GM12801 (cell line): ENCODE measurements around the gene PHOSPHO2.

Experiments
- TF ChIP-seq, protein P1 (sequence below): IDR thresholded peaks from one replicate; pipeline ENCODE4 v1.5.1; 2011; ENCODE audit warnings: control low read depth; ENCODE audit not compliant: insufficient read length; ENCODE audit errors: extremely low read depth

Gene PHOSPHO2

DNA sequence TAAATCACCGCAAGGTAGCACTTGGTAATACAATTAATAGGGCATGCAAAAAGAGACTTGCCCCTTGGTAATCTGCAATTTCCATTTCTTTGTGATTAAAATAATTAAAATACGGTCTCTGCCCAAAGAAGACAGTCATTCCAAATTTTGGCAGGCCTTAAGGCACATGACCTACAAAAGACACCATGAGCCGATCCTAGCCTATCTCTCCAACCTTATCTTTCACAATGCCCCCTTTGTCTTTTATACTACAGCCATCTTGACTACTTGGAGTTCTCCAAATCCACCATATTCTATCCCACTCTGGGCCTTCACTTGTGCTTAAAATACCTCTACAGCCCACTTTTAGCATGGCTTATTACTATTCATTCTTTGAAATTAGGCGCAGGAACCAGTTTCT, 23.3 kb upstream of the PHOSPHO2 start:
- TF ChIP-seq, protein P1, sequence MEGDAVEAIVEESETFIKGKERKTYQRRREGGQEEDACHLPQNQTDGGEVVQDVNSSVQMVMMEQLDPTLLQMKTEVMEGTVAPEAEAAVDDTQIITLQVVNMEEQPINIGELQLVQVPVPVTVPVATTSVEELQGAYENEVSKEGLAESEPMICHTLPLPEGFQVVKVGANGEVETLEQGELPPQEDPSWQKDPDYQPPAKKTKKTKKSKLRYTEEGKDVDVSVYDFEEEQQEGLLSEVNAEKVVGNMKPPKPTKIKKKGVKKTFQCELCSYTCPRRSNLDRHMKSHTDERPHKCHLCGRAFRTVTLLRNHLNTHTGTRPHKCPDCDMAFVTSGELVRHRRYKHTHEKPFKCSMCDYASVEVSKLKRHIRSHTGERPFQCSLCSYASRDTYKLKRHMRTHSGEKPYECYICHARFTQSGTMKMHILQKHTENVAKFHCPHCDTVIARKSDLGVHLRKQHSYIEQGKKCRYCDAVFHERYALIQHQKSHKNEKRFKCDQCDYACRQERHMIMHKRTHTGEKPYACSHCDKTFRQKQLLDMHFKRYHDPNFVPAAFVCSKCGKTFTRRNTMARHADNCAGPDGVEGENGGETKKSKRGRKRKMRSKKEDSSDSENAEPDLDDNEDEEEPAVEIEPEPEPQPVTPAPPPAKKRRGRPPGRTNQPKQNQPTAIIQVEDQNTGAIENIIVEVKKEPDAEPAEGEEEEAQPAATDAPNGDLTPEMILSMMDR, result no peak

DNA sequence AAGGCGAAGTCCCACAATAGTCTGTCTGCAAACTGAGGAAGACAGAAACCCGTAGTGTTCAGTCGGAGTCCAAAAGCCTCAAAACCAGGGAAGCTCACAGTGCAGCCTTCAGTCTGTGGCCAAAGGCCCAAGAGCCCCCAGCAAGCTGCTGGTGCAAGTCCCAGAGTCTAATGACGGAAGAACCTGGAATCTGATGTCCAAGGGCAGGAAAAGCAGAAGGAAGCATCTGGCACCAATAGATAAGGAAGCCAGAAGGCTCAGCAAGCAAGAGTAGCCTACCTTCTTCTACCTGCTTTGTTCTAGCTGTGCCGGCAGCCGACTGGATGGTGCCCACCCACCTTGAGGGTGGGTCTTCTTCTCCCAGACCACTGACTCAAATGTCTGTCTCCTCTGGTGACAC, 21.9 kb upstream of the PHOSPHO2 start:
- TF ChIP-seq, protein P1, result no peak

DNA sequence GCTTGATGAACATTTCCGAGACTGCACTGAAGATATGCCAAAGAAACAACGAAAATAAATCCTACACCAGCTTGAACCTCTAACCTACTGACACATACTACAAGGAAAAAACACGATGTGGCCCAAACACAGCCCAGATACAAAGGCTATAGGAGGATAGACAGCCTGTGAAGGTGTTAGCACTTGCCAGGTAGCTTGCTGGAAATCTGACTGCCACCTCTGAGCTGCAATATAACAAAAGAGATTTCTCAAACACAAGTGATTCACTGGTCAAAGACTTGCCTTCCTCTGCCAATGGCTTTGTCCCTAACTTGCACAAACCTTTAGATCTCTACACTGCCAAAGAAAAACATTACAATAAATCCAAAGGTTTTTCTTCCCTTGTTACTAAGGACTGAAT, 21.2 kb upstream of the PHOSPHO2 start:
- TF ChIP-seq, protein P1, result no peak

DNA sequence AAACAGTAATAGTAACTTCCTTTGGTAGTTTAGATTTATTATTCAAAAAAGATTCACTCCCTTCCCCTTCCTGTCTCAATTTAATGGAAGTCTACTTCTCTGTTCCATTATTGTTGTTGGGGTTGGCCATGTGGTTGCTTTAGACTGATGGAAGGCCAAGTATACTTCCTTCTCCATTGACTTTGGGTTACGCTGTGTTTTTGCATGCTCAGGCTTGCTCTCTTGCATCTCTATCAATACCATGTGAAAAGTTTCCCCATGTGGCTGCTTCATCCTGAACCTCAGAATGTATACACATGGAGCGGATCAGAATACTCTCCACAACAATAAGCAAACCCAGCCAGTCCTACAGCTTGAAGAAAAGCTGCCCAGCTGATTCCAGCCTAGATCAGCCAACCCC, 20.3 kb upstream of the PHOSPHO2 start:
- TF ChIP-seq, protein P1, result no peak

DNA sequence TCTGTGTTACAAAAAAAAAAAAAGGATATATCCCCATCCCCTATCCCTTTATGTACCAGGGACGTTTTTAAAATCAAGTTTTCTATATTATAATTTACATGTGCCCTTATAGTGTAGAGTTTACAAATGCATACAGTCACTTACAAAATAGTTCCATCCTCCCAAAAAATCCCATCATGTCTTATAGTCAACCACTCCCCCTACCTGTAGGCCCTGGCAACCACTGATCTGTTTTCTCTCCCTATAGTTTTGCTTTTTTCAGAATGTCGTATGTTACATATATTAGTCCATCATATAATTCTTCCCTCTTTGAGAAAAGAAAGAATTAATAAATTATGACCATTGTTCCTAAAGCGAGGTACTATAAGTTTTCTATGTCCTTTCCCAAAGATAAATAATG, 17.9 kb upstream of the PHOSPHO2 start:
- TF ChIP-seq, protein P1, result no peak

DNA sequence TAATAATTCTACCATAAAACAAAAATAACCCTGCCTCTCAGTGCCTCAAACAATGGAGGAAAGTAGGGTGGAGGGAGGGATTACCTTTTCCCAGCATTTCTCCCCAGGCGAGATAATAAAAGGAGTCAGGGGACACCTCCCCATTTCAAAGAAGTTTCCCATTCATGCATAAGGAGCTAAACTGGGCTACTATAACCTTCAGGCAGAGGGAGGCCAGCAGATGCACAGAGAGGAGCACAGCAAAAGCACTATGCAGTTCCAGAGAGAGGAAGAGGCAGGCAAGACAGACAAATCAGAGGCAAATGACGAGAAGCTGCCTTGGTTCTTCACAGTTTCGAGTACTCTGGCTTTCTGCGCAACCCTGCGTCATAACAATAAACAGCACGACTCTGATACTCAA, 17.4 kb upstream of the PHOSPHO2 start:
- TF ChIP-seq, protein P1, result no peak

DNA sequence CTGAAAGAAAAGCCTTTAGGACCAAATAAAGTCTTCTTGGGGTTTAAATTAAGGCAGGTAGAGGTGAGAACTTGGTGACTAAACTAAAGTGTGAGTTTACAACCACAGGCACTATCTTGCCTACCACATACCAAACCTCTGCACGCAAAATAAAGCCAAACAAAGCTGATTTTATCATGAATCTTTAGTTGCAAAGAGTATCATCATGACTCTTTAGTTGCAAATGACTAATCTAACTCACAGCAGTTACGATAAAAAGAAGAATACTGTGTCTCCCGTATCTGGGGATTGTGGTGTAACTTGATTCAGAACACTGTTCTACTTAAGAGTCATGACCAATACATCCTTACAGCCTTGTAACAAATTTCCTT, 11.2 kb upstream of the PHOSPHO2 start:
- TF ChIP-seq, protein P1, result no peak
